GM18526 (cell line): ENCODE measurements around the gene LEP.

Experiments
- POLR2A ChIP-seq: IDR thresholded peaks from 3 replicates; pipeline ENCODE4 v1.6.1; 2011; ENCODE audit not compliant: insufficient read length; ENCODE audit errors: extremely low read depth

The LEP gene

GRCh38 chr7:128240696-128241386 is at the start of gene LEP:
LEP (plus strand) TSS chr7:128241278; CDS start chr7:128252019, 10,741 bp downstream.
- no peak for TF ChIP-seq POLR2A

- TF ChIP-seq POLR2A = no peak
Measured at GRCh38 chr7:128192497-128193142, 48.5 kb upstream of the LEP start.

- no peak for TF ChIP-seq POLR2A
Measured at GRCh38 chr7:128194533-128195282, 46.4 kb upstream of the LEP start.

GRCh38 chr7:128197589-128197988 is 43.5 kb upstream of the LEP start:
- no peak for TF ChIP-seq POLR2A

- no peak for TF ChIP-seq POLR2A
Measured at GRCh38 chr7:128197989-128198580, 43.0 kb upstream of the LEP start.

- no peak for TF ChIP-seq POLR2A
Measured at GRCh38 chr7:128200376-128200775, 40.7 kb upstream of the LEP start.

GRCh38 chr7:128201067-128201689 is 39.9 kb upstream of the LEP start:
- no peak for TF ChIP-seq POLR2A

- TF ChIP-seq POLR2A = no peak
Measured at GRCh38 chr7:128201690-128202085, 39.4 kb upstream of the LEP start.

- TF ChIP-seq POLR2A = no peak
Measured at GRCh38 chr7:128202287-128202957, 38.7 kb upstream of the LEP start.

- no peak for TF ChIP-seq POLR2A
Measured at GRCh38 chr7:128203047-128203491, 38.0 kb upstream of the LEP start.

GRCh38 chr7:128203710-128204214 is 37.3 kb upstream of the LEP start:
- no peak for TF ChIP-seq POLR2A

GRCh38 chr7:128204455-128204854 is 36.6 kb upstream of the LEP start:
- no peak for TF ChIP-seq POLR2A

- no peak for TF ChIP-seq POLR2A
Measured at GRCh38 chr7:128205068-128205467, 36.0 kb upstream of the LEP start.

GRCh38 chr7:128206017-128206746 is 34.9 kb upstream of the LEP start:
- TF ChIP-seq POLR2A = no peak
